Breast epithelium (tissue), 3 donors: ENCODE results near the gene ACP4.

ENCODE experiments used
- CTCF ChIP-seq, 3 donors: fragments of 450-650 bp; IDR thresholded peaks; one replicate each; pipeline ENCODE4 v1.5.1; 2016 to 2017; ENCODE audit warnings: antibody characterized with exemption in 3 of 3, mild to moderate bottlenecking in 3 of 3, moderate library complexity in 3 of 3
- POLR2AphosphoS5 ChIP-seq, 3 donors: sonication (generic); formaldehyde crosslinking; IDR thresholded peaks; one replicate each; pipeline ENCODE4 v1.6.1; 2017; ENCODE audit warnings: antibody characterized with exemption in 3 of 3

DNA sequence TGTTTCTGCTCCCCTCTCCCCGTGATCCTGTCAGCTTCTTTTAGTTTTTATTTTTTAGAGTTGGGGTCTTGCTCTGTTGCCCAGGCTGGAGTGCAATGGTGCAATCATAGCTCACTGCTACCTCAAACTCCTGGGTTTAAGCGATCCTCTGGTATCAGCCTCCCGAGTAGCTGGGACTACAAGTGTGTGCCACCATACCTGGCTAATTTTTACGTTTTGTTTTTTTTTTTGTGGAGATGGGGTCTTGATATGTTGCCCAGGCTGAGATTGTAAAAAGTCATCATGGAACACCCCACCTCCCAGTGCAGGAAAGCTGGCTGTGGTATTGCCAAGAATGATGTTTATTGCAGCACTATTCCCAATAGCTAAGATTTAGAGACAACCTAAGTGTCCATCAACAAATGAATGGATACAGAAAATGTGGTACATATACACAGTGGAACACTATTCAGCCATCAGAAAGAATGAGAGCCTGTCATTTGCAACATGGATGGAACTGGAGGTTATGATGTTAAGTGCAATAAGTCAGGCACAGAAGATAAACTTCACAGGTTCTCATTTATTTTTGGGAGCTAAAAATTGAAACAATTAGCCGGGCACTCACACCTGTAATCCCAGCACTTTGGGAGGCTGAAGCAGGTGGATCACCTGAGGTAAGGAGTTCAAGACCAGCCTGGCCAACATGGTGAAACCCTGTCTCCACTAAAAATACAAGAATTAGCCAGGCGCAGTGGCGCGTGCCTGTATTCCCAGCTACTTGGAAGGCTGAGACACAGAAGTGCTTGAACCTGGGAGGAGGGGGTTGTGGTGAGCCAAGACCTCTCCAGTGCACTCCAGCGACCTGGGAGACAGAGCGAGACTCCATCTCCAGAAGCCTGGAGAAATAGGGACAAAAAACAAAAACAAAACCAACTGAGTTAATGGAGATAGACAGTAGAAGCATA lies 49.8 kb downstream of the ACP4 start:
- TF ChIP-seq CTCF (IDR thresholded peaks at IDR 0.05): no peak
- no peak for TF ChIP-seq POLR2AphosphoS5 (IDR thresholded peaks at IDR 0.05)
